Amniotic stem cell (primary cell): Measurements from ENCODE around the gene GFM2.
"Not testable (repeated sequence)": the region's sequence is repeated elsewhere in the genome, so short reads cannot be mapped to it uniquely, and the experiment has no call there.

Experiments
- DNase-seq: peaks from one replicate; lab custom pipeline; 2025; lab: John Stamatoyannopoulos, UW

GFM2 gene, protein sequence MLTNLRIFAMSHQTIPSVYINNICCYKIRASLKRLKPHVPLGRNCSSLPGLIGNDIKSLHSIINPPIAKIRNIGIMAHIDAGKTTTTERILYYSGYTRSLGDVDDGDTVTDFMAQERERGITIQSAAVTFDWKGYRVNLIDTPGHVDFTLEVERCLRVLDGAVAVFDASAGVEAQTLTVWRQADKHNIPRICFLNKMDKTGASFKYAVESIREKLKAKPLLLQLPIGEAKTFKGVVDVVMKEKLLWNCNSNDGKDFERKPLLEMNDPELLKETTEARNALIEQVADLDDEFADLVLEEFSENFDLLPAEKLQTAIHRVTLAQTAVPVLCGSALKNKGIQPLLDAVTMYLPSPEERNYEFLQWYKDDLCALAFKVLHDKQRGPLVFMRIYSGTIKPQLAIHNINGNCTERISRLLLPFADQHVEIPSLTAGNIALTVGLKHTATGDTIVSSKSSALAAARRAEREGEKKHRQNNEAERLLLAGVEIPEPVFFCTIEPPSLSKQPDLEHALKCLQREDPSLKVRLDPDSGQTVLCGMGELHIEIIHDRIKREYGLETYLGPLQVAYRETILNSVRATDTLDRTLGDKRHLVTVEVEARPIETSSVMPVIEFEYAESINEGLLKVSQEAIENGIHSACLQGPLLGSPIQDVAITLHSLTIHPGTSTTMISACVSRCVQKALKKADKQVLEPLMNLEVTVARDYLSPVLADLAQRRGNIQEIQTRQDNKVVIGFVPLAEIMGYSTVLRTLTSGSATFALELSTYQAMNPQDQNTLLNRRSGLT

DNA sequence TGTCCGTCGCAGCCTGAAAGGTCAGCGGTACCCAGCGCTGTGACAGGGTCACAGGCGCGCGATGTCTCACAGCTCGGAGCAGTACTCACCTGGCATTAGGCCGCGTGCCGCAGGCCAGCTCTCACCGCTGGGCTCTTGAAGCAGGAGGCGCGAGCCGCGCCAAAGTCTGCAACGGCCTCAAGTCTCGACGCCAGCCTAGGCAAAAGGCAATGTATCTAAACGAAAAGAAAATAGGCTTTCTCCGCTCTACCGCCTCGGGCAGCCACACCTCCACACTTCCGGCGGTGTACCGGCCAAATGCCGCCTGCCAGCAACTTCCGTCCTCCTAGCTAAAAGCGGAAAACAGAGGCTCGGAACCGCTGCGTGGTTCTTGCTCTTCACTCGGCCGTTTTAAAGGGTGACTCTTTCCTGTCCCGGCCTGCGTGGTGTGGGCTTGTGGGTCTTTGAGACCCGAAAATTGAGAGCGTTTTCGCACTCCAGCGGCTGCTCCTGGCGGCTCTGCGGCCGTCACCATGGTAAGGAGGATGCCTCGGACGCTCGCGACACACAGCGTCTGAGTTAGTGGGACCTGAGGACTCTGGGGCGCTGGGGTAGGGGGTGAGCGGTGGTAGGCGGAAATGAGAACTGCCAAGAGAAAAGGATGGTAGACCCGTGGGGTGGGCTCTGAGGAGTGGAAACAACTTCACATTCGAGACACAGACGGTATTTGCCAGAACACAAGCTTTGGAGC is at the start of gene GFM2, which contains the start of gene NSA2:
GFM2 (minus strand) TSS at position 269 of the 730 bp plus-strand sequence. CDS start 3,375 bp downstream, outside the sequence.
NSA2 (plus strand) TSS at position 401 of the 730 bp plus-strand sequence; CDS start at position 513, 112 bp downstream.
- peak; percentile 83 for DNase-seq

DNA sequence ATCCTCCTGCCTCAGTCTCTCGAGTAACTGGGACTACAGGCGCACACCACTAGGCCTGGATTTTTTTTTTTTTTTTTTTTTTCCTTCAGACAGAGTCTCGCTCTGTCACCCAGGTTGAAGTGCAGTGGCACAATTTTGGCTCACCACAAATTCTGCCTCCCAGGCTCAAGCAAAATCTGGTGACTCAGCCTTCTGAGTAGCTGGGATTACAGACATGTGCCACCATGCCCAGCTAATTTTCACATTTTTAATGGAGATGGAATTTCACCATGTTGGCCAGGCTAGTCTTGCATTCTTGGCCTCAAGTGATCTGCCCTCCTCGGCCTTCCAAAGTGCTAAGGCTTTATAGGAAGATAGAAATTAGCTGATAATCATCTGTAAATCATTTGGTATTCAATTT is 44.0 kb upstream of the GFM2 start:
- DNase-seq, result no peak

DNA sequence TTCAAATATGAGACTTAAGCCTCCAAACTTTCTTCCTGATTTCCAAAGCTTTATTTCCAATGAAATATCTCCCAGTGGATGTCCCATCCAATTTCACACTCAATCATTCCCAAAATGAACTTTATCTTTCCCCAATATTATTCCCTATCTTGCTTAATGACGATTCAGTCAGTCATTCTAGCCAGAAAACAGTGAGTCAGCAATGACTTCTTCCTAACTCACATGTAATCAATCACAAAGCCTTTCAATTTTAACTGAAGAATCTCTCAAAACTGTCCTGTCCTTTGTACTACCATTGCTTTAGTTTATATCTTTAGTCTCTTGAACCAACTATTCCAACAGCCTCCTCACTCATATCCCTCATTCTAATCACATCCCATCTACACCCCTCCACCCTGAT is 35.0 kb upstream of the GFM2 start:
- no peak for DNase-seq

DNA sequence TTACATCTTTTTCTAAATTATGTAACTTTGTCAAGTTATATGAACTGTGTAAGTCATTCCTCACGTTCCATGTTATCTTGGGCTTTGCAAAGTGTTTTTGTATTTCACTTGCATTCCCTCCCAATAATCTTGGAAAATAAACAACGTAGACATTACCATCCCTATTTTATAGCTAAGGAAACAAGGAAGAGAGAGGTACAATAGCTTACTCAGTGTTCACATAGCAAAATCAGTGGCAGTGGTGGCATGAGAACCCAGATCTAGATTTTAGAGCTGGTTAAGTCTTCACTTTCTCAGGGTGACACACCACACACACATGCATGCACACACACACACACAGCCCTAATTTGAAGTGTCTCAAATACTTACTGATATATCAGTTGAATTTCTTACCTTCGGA is 34.3 kb upstream of the GFM2 start:
- DNase-seq, result no peak

DNA sequence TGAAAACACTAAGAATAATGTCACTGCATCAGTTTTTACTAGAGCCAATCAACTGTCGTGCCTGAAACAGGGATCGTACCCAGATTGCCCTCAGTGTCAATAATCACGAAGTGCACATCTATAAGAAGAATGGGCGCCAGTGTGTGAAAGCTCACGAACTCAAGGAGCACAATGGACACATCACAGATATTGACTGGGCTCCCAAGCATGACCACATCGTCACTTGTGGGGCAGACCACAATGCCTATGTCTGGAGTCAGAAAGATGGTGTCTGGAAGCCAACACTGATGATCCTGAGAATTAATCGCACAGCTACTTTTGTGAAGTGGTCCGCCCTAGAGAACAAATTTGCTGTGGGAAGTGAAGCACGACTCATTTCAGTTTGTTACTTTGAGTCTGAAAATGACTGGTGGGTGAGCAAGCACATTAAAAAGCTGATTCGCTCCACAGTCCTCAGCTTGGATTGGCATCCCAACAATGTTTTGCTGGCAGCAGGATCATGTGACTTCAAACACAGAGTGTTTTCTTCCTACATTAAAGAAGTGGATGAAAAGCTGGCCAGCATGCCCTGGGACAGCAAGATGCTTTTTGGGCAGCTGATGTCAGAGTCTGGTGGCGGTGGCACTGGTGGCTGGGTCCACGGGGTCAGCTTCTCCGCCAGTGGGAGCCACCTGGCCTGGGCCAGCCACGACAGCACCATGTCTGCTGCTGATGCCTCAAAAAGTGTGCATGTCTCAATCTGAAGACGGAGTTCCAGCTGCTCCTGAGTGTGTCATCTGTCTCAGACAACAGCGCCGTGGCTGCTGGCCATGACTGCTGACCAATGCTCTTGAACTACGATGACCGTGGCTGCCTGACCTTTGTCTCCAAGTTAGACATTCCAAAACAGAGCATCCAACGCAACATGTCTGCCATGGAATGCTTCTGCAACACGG is 32.3 kb upstream of the GFM2 start:
- DNase-seq, result no peak

DNA sequence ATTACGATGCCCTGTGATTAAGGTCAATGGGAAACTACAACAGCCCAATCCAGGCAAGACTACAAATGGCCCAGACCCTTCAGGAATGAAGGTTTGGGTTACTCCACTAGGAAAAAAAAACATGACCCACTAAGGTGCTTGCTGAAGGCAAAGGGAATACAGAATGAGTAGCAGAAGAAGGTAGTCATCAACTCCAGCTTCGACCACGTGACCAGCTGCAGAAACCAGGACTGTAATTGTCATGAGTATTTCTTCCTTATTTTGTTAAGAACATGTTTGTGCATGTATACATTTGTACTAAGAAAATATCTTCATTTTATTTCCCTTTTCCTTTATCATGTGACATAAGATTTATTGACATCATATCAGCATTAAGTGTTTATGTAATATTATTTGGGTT is 24.8 kb upstream of the GFM2 start:
- not testable (repeated sequence) for DNase-seq

DNA sequence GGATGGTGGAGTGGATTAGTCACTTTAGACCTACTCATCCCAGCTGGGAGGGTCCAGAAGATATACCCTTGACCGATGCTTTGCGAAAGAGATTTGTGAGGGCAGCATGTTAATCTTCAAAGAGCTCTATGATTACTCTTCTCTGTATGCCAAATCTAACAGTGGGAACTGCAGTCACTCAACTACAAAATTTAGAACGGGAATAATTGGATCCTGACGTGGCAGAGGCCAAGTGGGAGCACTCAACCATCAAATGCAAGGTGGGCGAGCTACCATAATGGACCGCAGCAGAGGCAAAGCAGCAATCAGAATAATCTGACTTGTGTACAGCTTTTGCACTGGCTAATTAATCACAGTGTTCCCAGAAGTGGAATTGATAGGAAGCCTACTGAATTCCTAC is 20.5 kb upstream of the GFM2 start:
- no peak for DNase-seq

DNA sequence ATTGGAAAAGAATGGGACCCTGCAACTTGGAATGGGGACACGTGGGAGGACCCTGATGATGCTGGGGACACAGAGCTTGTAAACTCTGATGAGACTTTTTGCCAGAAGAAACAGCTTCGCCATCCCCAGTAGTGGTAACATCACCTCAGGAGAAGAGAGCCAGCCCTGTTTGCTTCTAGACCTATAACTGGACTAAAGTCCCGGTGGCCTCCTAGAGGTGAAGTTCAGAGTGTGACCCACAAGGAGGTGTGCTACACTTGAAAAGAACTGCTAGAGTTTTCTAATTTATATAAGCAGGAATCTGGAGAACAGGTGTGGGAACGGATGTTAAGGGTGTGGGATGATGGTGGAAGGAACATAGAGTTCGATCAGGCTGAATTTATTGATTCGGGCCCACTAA is 19.9 kb upstream of the GFM2 start:
- no peak for DNase-seq

DNA sequence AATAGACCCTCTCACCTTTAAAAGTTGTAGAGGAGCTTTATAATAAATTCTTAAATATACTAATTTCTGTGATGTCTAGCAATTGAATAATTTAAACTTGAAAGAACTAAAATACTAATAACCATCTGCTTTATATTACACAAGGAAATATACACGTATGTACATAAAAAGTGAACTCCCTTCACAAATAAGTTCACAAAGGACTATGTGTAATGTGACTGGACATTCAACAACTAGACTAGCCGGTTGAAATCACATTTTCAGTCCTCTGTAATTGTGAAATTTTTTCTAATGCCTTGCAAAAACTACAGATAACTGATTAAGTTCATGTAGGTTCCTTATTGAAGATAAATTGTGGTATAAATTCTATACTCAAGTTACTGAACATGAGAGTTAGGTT is 11.7 kb upstream of the GFM2 start:
- DNase-seq, result no peak

DNA sequence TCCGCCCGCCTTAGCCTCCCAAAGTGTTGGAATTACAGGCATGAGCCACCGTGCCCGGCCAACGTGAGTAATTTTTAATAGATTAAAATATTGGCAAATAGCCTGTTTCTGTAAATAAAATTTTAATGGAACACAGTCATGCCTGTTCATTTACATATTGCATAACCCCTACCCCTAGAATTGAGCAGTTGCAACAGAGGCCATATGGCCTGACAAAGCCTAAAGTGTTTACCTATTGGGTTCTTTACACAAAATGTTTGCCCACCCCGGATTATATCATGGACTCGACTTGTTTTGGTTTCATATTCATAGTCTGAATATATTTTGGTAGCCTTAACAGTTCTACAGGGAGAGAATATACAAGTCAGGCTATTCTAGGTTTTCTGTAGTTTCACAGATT is 5.4 kb upstream of the GFM2 start:
- DNase-seq, result no peak

DNA sequence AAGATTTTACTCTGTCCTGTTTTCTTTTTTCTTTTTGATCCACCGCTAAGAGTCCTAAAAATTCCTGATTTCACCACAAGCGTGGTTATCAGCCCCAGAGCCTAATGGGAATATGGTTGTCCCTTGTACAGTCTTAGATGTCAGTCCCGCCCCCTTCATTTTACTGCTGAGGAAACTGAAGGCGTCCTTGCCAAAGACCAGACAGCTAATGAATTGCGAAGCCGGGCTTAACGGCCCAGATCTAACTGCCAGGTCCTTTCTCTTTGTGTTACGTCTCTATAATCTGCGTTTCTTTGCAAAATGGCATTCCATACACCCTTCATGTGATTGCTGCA is 629 bp upstream of the GFM2 start:
- DNase-seq, result peak; percentile 13

DNA sequence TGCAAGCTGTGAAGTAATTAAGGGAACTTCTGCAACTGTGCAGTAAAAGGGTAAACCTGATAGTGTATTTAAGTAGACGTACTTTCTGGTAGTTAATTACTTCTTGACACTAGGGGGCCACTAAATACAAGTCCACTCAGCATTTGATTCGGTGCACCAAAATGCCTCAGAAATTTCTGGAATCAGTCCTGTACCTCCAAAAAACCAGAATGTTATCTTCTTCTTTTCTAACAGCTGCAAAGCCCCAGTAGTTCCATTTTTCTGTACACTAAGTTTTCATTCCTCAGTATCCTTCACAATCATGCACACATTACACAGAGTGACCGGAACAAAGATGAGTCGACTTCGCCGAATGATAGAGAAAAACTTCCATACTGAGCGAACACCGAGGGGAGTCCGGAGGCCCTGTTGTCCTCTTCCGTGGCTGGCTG is 484 bp downstream of the GFM2 start:
- peak; percentile 22 for DNase-seq

DNA sequence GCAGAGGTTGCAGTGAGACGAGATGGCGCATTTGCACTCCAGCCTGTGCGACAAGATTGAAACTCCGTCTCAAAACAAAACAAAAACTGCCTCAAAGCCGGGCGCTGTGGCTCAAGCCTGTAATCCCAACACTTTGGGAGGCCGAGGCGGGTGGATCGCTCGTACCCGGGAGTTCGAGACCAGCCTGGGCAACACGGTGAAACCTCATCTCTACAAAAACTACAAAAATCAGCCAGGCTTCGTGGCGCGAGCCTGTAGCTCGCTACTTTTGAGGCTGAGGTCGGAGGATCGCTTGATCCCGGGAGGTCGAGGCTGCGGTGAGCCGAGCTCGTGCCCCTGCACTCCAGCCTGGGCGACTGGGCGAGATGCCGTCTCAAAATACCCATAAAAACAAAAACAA is 988 bp downstream of the GFM2 start:
- no peak for DNase-seq

DNA sequence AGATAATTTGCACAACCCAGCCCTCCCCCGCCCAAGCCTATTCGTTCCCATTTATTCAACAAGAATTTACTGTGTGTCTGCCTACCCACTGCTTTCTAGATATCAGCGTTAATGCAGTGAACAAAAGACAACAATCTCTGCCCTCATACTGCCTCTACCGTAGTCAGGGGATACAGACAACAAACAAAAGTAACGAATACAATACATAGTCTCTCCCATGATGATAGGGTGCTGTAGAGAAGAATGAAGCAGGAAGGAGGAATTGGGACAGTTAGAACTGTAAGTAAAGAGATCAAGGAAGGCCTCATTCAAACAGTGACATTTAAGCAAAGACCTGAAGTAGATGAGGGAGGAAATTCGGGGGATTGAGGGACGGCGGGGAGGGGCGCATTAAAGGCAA is 1.7 kb downstream of the GFM2 start:
- no peak for DNase-seq

DNA sequence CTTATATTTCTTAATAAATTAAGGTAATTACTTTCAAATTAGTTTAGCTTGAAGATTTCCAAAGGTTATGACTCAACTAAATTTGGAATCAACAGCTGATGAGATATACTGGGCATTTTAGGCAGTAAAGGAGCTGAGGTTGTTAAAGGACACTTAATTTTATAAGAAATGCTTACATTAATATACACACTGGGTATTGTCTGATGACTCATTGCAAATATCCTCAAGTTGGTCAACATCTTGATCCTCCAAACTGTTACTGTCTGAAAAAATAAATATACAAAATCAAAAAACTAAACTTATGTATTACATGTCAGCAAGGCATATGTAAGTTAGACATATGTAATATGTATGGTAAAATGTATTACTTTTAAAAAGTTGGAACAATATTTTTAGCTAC is 3.4 kb downstream of the GFM2 start:
- no peak for DNase-seq

DNA sequence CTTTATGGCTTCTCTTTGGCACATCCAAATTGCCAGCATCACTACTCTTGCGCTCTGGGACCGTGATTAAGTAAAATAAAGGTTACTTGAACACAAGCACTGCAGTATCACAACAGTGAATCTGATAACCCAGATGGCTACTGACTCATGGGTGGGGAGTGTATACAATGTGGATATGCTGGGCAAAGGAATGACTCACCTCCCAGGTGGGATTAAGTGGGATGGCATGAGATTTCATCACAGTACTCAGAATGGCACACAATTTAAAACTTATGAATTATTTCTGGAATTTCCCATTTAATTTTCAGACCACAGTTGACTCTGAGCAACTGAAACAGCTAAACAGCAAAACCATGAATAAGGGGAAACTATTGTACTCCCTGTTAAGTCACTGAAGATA is 4.3 kb downstream of the GFM2 start:
- DNase-seq, result peak; percentile 46

DNA sequence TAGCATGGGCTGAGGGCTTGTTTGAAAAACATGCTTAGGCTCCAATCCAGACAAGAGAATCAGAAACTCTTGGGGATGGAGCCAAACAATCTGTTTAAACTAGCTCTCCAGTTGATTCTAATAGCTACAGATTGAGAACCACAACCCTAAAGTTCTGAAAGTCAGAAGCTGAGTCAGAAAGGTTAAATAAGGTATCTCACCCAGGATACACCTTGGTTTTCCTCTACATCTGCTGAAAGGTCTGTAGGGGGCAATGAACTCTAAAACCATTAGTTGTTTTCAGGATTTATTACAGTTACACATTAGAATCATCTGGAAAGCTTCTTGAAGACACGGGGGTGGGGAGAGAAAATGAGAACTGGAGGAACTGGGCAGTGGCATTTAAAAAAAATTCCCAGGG is 5.7 kb downstream of the GFM2 start:
- no peak for DNase-seq

DNA sequence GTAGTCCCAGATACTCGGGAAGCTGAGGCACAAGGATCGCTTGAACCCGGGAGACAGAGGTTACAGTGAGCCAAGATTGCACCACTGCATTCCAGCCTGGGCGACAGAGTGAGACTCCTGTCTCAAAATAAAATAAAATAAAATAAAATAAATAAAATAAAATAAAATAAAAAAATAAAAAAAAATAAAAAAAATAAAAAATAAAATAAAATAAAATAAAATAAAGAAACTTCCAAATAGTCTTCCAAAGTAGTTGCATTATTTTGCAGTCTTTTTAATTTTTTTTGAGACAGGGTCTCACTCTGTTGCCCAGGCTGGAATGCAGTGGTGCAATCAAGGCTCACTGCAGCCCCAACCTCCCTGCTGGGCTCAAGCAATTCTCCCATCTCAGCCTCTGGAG is 18.2 kb downstream of the GFM2 start:
- DNase-seq, result not testable (repeated sequence)

DNA sequence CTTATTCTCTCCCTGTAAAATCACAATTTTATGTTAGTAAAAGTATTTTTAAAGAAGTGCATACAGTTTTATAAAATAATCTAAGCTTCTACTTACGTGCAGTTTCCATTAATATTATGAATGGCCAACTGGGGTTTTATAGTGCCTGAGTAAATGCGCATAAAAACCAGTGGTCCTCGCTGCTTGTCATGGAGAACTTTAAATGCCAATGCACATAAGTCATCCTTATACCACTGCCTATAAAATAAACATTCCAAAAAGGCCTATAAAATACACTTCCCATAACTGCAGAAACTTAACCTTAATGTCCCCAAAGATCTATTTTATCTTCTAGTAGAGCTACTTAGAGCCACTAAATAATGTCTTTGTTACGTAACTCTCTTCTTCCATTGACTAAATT is 28.5 kb downstream of the GFM2 start:
- DNase-seq, result no peak

DNA sequence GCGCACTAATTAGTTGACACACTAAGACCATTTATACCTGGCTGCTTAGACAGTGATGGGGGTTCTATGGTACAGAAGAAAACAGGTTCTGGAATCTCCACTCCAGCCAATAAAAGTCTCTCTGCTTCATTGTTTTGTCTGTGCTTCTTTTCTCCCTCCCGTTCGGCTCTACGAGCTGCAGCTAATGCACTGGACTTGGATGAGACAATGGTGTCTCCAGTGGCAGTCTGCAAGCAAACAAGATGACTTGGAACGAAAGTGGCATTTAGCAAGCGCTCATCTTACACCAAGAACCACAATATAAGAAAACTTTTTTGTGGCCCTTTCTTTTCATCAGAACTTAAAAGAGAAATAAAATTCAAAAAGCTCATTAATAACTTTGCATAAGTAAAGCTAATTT is 30.2 kb downstream of the GFM2 start:
- DNase-seq, result no peak

DNA sequence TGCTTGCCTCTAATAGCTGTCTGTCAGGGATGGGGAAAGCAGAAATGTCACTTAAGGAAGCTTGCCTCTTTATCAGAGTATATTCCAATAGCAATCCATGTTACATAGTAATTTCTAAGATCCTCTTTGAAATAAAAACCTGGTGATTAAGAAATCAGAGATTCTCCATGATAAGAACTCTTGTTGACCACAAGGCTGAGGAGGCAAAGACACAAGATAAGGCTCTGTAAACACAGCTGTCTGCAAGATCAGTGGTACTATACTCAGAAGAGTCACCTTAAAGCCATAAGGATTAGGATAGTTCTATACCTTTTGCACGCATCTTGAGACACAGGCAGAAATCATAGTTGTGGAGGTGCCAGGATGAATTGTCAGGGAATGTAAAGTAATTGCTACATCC is 41.6 kb downstream of the GFM2 start:
- no peak for DNase-seq

DNA sequence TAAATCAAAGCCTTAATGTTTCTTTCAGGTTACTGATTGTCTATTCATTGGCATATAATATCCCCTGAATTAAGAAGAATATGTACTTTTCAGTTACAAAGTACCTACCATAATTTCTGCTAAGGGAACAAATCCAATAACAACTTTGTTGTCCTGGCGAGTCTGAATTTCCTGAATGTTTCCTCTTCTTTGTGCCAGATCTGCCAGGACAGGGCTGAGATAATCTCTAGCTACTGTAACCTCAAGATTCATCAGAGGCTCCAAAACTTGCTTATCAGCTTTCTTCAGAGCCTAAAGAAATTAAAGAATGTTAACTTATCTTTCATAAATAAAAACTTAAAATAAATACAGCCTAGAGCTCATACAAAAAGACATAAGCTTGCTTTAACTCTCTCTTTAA is 44.6 kb downstream of the GFM2 start:
- no peak for DNase-seq
